DND-41 (cell line): ENCODE results near the gene KCNT1.

ENCODE experiments used
- ATAC-seq: fragments of 200-7000 bp; cut with Tn5 transposase; 3 replicates; pipeline ENCODE4 v1.9.1; 2021; ENCODE audit warnings: low read depth; ENCODE audit not compliant: insufficient read depth
- DNase-seq: peaks from one replicate; pipeline ENCODE4 v3.0.0-alpha.2; 2020
- H2AFZ ChIP-seq: 2 replicates; pipeline ENCODE4 v1.6.0; 2012; ENCODE audit warnings: low read depth, low read length
- H3K27ac ChIP-seq: 2 replicates; pipeline ENCODE4 v1.5.1; 2012; ENCODE audit warnings: low read length, inconsistent platforms
- H3K27me3 ChIP-seq: fragments of 200-600 bp; sonication (generic); 2 replicates; pipeline ENCODE4 v1.6.0; 2012; ENCODE audit warnings: low read length, mild to moderate bottlenecking, inconsistent platforms; ENCODE audit not compliant: insufficient read depth, poor library complexity
- H3K36me3 ChIP-seq: 2 replicates; pipeline ENCODE4 v1.5.1; 2012; ENCODE audit warnings: low read length, inconsistent platforms; ENCODE audit not compliant: insufficient read depth
- H3K4me1 ChIP-seq: 2 replicates; pipeline ENCODE4 v1.5.1; 2012; ENCODE audit warnings: mild to moderate bottlenecking, low read length; ENCODE audit not compliant: insufficient read depth
- H3K4me2 ChIP-seq: 2 replicates; pipeline ENCODE4 v1.6.0; 2012; ENCODE audit warnings: mild to moderate bottlenecking, moderate library complexity, low read length, inconsistent platforms; ENCODE audit not compliant: insufficient read depth
- H3K4me3 ChIP-seq, 2 experiments: fragments of 200-600 bp in 1 of 2; shearing (Covaris generic) in 1 of 2; 2 replicates each; pipeline ENCODE4 v1.5.1; 2012 to 2016; ENCODE audit warnings: inconsistent platforms in 2 of 2, low read length in 2 of 2, mild to moderate bottlenecking in 2 of 2, low read depth in 1 of 2, moderate library complexity in 1 of 2
- H3K79me2 ChIP-seq: 2 replicates; pipeline ENCODE4 v1.6.0; 2012; ENCODE audit warnings: low read length, inconsistent platforms; ENCODE audit not compliant: insufficient read depth
- H3K9ac ChIP-seq: 2 replicates; pipeline ENCODE4 v1.6.0; 2012; ENCODE audit warnings: low read depth, mild to moderate bottlenecking, inconsistent platforms, low read length, moderate library complexity
- H3K9me3 ChIP-seq: 2 replicates; pipeline ENCODE4 v1.5.1; 2012; ENCODE audit warnings: low read length, moderate library complexity, mild to moderate bottlenecking, inconsistent platforms; ENCODE audit not compliant: insufficient read depth, severe bottlenecking
- H4K20me1 ChIP-seq: 2 replicates; pipeline ENCODE4 v1.6.0; 2012; ENCODE audit warnings: low read length; ENCODE audit not compliant: insufficient read depth
- CTCF ChIP-seq: IDR thresholded peaks from 2 replicates; pipeline ENCODE4 v1.5.1; 2012; ENCODE audit warnings: borderline replicate concordance, low read length, moderate library complexity, mild to moderate bottlenecking; ENCODE audit not compliant: poor library complexity, severe bottlenecking; ENCODE audit errors: extremely low read depth
- EZH2 ChIP-seq: IDR thresholded peaks from 3 replicates; pipeline ENCODE4 v1.6.1; 2012; ENCODE audit warnings: borderline replicate concordance, low read depth, mild to moderate bottlenecking, moderate library complexity, low read length, inconsistent platforms; ENCODE audit not compliant: severe bottlenecking

The KCNT1 gene

DNA sequence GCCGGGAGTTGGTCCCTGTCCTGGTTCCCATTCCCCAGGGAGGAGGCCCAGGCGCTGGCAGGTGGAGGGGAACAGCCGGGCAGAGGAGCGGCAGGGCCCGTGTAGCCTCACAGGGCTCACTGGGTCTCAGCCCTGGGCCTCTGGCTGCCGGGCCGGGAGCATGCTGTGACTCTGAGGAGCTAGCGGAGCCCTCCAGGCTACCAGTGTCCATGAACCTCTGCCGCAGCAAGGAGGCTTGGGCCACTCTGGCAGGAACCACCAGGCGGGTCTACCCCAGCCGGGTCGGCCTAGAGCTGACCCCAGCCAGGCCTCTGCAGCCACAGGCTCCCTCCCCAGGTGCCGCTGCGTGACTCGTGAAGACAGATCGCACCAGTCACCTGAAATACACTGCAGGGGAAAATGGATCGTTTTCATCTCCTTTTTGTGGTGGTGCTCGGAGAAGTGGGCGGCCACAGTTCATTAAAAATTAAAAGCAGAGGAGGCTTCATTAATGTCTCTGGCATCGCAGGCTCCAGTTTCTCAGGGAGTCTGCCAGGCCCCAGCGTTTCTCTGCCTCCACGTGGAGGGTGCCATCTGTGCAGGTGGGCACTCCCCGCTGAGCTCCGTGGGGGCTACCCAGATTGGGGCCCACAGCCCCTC, 43.8 kb downstream of the KCNT1 start:
- Histone ChIP-seq H3K4me2 (no peak overlapping the region), H3K4me1 (no peaks in the 10 kb centered on the region), H2AFZ (no peak overlapping the region), H3K9me3 (no peaks in the 10 kb centered on the region), H4K20me1 (no peaks in the 10 kb centered on the region), H3K9ac (no peak overlapping the region), H3K27ac (no peak overlapping the region), H3K36me3 (no peaks in the 10 kb centered on the region), H3K4me3 (no peak overlapping the region), H3K27me3 (no peaks in the 10 kb centered on the region), H3K79me2 (no peaks in the 10 kb centered on the region)
- TF ChIP-seq CTCF (no peak), EZH2 (no peak)
- ATAC-seq (no peak), DNase-seq (no peak)

GRCh38 chr9:135746565-135746964, 44.6 kb downstream of the KCNT1 start:
- no peak overlapping the region for H3K9ac ChIP-seq
- no peaks in the 10 kb centered on the region for H3K9me3 ChIP-seq
- no peaks in the 10 kb centered on the region for H3K27me3 ChIP-seq
- TF ChIP-seq EZH2: no peak
- no peak for TF ChIP-seq CTCF
- no peak overlapping the region for H3K4me2 ChIP-seq
- no peaks in the 10 kb centered on the region for H4K20me1 ChIP-seq
- H3K4me1 ChIP-seq: no peaks in the 10 kb centered on the region
- H2AFZ ChIP-seq: no peak overlapping the region
- H3K79me2 ChIP-seq: no peaks in the 10 kb centered on the region
- ATAC-seq: no peak
- no peaks in the 10 kb centered on the region for H3K36me3 ChIP-seq
- DNase-seq: no peak
- H3K4me3 ChIP-seq: no peak overlapping the region
- H3K27ac ChIP-seq: no peak overlapping the region

DNA sequence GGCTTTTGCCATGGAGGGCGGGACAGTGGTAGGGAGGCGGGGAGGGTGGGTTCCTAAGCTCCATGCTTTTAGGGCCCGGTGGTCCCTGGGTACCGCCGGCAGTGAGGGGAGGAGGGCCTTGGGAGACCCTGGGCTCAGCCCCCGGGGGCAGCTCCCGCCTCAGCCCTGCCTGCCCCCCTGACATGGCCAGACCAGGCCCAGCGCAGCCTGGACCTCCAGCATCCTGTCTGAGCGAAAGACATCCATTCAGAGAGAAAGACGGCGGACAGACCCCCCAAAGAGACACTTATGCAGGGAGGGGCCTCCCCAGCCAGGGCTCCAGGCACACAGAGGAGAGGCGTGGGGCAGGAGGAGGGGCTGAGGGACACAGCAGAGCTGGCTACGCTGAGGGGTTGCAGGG, 45.3 kb downstream of the KCNT1 start:
- Histone ChIP-seq H3K36me3 (no peaks in the 10 kb centered on the region), H3K4me2 (no peak overlapping the region), H3K9ac (no peak overlapping the region), H3K27me3 (no peaks in the 10 kb centered on the region), H4K20me1 (no peaks in the 10 kb centered on the region), H3K4me3 (no peak overlapping the region), H2AFZ (no peak overlapping the region), H3K27ac (no peak overlapping the region), H3K4me1 (no peaks in the 10 kb centered on the region), H3K79me2 (no peaks in the 10 kb centered on the region), H3K9me3 (no peaks in the 10 kb centered on the region)
- TF ChIP-seq CTCF: no peak
- TF ChIP-seq EZH2: no peak
- ATAC-seq (no peak), DNase-seq (no peak)
